ENCODE results near the gene TVP23B.
"Not testable (repeated sequence)": the region's sequence is repeated elsewhere in the genome, so short reads cannot be mapped to it uniquely, and the experiment has no call there.

Gene TVP23B

GRCh38 chr17:18816489-18817371, 35.7 kb downstream of the TVP23B start:
- not testable (repeated sequence) for H3K9me3 Mint-ChIP-seq; H3K4me1 Mint-ChIP-seq; H3K27me3 Mint-ChIP-seq (ENCODE audit: low read depth); H3K36me3 Mint-ChIP-seq (ENCODE audit: low read depth); H3K4me3 Mint-ChIP-seq
- TF ChIP-seq CTCF (IDR thresholded peaks at IDR 0.05; ENCODE audit: unreplicated experiment in 3 of 3), result peak; percentile 67 to 71 (median 69)
- peak overlapping the region in 2 of 3 experiments; percentile 6 to 71 for H3K27ac Mint-ChIP-seq

- not testable (repeated sequence) for H3K36me3 Mint-ChIP-seq (ENCODE audit: low read depth); H3K27me3 Mint-ChIP-seq (ENCODE audit: low read depth); H3K4me1 Mint-ChIP-seq; H3K27ac Mint-ChIP-seq; H3K4me3 Mint-ChIP-seq; H3K9me3 Mint-ChIP-seq
Observed at GRCh38 chr17:18821430-18821829, 40.4 kb downstream of the TVP23B start.

- H3K4me1 Mint-ChIP-seq; H3K4me3 Mint-ChIP-seq; H3K27ac Mint-ChIP-seq; H3K27me3 Mint-ChIP-seq (ENCODE audit: low read depth); H3K9me3 Mint-ChIP-seq; H3K36me3 Mint-ChIP-seq (ENCODE audit: low read depth): not testable (repeated sequence)
Observed at GRCh38 chr17:18827613-18828012, 46.6 kb downstream of the TVP23B start.

GRCh38 chr17:18848501-18848900, 67.5 kb downstream of the TVP23B start:
- no peak overlapping the region for H3K4me3 Mint-ChIP-seq
- no peaks in the 10 kb centered on the region for H3K9me3 Mint-ChIP-seq
- peaks cover 4% of the 10 kb centered on the region for H3K4me1 Mint-ChIP-seq
- H3K27me3 Mint-ChIP-seq (ENCODE audit: low read depth), result no peaks in the 10 kb centered on the region
- H3K36me3 Mint-ChIP-seq (ENCODE audit: low read depth), result no peaks in the 10 kb centered on the region
- H3K27ac Mint-ChIP-seq, result peak overlapping the region in 1 of 3 experiments; percentile 20
- no peak for TF ChIP-seq CTCF (IDR thresholded peaks at IDR 0.05; ENCODE audit: unreplicated experiment in 3 of 3)

- H3K4me3 Mint-ChIP-seq, result no peak overlapping the region
- peaks cover 13% of the 10 kb centered on the region for H3K4me1 Mint-ChIP-seq
- no peak for TF ChIP-seq CTCF (IDR thresholded peaks at IDR 0.05; ENCODE audit: unreplicated experiment in 3 of 3)
- H3K27me3 Mint-ChIP-seq (ENCODE audit: low read depth), result no peaks in the 10 kb centered on the region
- H3K27ac Mint-ChIP-seq, result peak overlapping the region in 1 of 3 experiments; percentile 36
- no peaks in the 10 kb centered on the region for H3K9me3 Mint-ChIP-seq
- no peaks in the 10 kb centered on the region for H3K36me3 Mint-ChIP-seq (ENCODE audit: low read depth)
Observed at GRCh38 chr17:18850679-18851078, 69.7 kb downstream of the TVP23B start.

GRCh38 chr17:18851201-18851600, 70.2 kb downstream of the TVP23B start:
- Mint-ChIP-seq H3K4me1 (peaks cover 18% of the 10 kb centered on the region), H3K27me3 (ENCODE audit: low read depth) (no peaks in the 10 kb centered on the region), H3K27ac (no peak overlapping the region), H3K4me3 (no peak overlapping the region), H3K9me3 (no peaks in the 10 kb centered on the region), H3K36me3 (ENCODE audit: low read depth) (no peaks in the 10 kb centered on the region)
- no peak for TF ChIP-seq CTCF (IDR thresholded peaks at IDR 0.05; ENCODE audit: unreplicated experiment in 3 of 3)

- Mint-ChIP-seq H3K4me3 (peak overlapping the region; percentile 89 to 94 (median 93)), H3K4me1 (peaks cover 29% of the 10 kb centered on the region), H3K27me3 (ENCODE audit: low read depth) (no peaks in the 10 kb centered on the region), H3K9me3 (no peaks in the 10 kb centered on the region), H3K27ac (peak overlapping the region in 2 of 3 experiments; percentile 65 to 93), H3K36me3 (ENCODE audit: low read depth) (no peaks in the 10 kb centered on the region)
- no peak for TF ChIP-seq CTCF (IDR thresholded peaks at IDR 0.05; ENCODE audit: unreplicated experiment in 3 of 3)
Observed at GRCh38 chr17:18854956-18855355, 74.0 kb downstream of the TVP23B start.

Measured in nephron (organoid).